ENCODE results near the gene INO80D. TPM values are rescaled to one million over a fixed set of nuclear protein-coding genes. Genes with fewer than 3 reads are reported as not detected.

INO80D gene
- total and polyA plus RNA-seq, 2 of the 13 experiments (the other 11 are each of a cell fraction or from before 2014, with no cell fraction given), result 7.6 to 7.9 TPM

- TF ChIP-seq ZNF292 (CRISPR knock-in tag; IDR thresholded peaks at IDR 0.05; ENCODE audit: borderline replicate concordance, low read depth) (peak; percentile 90), EHMT2 (IDR thresholded peaks at IDR 0.05; ENCODE audit: borderline replicate concordance, low read depth, low read length) (peak; percentile 70; the same call in 1 of the 2 replicates), IKZF4 (CRISPR knock-in tag; IDR thresholded peaks at IDR 0.05; ENCODE audit: borderline replicate concordance, low read depth, not compliant biosample characterization) (peak; percentile 88), MZF1 (CRISPR knock-in tag; IDR thresholded peaks at IDR 0.05; ENCODE audit: borderline replicate concordance) (no peak), PPARG (CRISPR knock-in tag; conservative IDR thresholded peaks at IDR 0.05) (peak; percentile 90), KDM5A (IDR thresholded peaks at IDR 0.05; ENCODE audit: borderline replicate concordance, low read length) (no peak; the same call in 1 of the 2 replicates), THRA (CRISPR knock-in tag; IDR thresholded peaks at IDR 0.05; ENCODE audit: borderline replicate concordance) (peak; percentile 92; the same call in 1 of the 2 replicates), SALL1 (CRISPR knock-in tag; IDR thresholded peaks at IDR 0.05) (peak; percentile 98), ZFP90 (CRISPR knock-in tag; IDR thresholded peaks at IDR 0.05; ENCODE audit: borderline replicate concordance) (peak; percentile 42; the same call in 1 of the 2 replicates), SRSF1 (optimal IDR thresholded peaks at IDR 0.05; ENCODE audit: low read depth, low read length) (no peak), ZNF317 (CRISPR knock-in tag; IDR thresholded peaks at IDR 0.05) (peak; percentile 84), POGZ (CRISPR knock-in tag; IDR thresholded peaks at IDR 0.05) (peak; percentile 96), MEIS2 (CRISPR knock-in tag; IDR thresholded peaks at IDR 0.05) (peak; percentile 97), STAG1 (CRISPR knock-in tag; IDR thresholded peaks at IDR 0.05) (peak; percentile 33; the same call in 1 of the 2 replicates), ZNF431 (CRISPR knock-in tag; IDR thresholded peaks at IDR 0.05; ENCODE audit: borderline replicate concordance, low read depth) (peak; percentile 97; the same call in 1 of the 2 replicates), ZNF710 (CRISPR knock-in tag; IDR thresholded peaks at IDR 0.05; ENCODE audit: borderline replicate concordance) (peak; percentile 99), ZNF576 (CRISPR knock-in tag; IDR thresholded peaks at IDR 0.05) (no peak), HMG20B (CRISPR knock-in tag; conservative IDR thresholded peaks at IDR 0.05) (0 out of 2 replicates have a peak, but pooled peaks have one; percentile 27), ZFYVE20 (CRISPR knock-in tag; IDR thresholded peaks at IDR 0.05; ENCODE audit: borderline replicate concordance, low read depth) (no peak)
- TF ChIP-seq, protein P1, sequence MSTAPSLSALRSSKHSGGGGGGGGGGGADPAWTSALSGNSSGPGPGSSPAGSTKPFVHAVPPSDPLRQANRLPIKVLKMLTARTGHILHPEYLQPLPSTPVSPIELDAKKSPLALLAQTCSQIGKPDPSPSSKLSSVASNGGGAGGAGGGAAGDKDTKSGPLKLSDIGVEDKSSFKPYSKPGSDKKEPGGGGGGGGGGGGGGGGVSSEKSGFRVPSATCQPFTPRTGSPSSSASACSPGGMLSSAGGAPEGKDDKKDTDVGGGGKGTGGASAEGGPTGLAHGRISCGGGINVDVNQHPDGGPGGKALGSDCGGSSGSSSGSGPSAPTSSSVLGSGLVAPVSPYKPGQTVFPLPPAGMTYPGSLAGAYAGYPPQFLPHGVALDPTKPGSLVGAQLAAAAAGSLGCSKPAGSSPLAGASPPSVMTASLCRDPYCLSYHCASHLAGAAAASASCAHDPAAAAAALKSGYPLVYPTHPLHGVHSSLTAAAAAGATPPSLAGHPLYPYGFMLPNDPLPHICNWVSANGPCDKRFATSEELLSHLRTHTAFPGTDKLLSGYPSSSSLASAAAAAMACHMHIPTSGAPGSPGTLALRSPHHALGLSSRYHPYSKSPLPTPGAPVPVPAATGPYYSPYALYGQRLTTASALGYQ (CRISPR knock-in tag; IDR thresholded peaks at IDR 0.05), result peak; percentile 83
- TF ChIP-seq, protein P2, sequence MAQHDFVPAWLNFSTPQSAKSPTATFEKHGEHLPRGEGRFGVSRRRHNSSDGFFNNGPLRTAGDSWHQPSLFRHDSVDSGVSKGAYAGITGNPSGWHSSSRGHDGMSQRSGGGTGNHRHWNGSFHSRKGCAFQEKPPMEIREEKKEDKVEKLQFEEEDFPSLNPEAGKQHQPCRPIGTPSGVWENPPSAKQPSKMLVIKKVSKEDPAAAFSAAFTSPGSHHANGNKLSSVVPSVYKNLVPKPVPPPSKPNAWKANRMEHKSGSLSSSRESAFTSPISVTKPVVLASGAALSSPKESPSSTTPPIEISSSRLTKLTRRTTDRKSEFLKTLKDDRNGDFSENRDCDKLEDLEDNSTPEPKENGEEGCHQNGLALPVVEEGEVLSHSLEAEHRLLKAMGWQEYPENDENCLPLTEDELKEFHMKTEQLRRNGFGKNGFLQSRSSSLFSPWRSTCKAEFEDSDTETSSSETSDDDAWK (CRISPR knock-in tag; IDR thresholded peaks at IDR 0.05), result no peak
Observed at GRCh38 chr2:205975082-205975949, 110.7 kb downstream of the INO80D start (continued).

Data from HepG2 (cell line).